A549 (cell line): ENCODE measurements around the gene STK35.

Experiments used
- CEBPB ChIP-seq, 2 experiments: fragments of >200 bp in 1 of 2; sonication (Bioruptor Twin) in 1 of 2; formaldehyde crosslinking in 1 of 2; IDR thresholded peaks; 2 replicates each; pipeline ENCODE4 v1.6.1; 2012 to 2016
- HDAC2 ChIP-seq: fragments of 200-600 bp; sonication (generic); IDR thresholded peaks from 2 replicates; pipeline ENCODE4 v1.6.1; 2016
- POLR2A ChIP-seq: IDR thresholded peaks from 2 replicates; pipeline ENCODE4 v1.6.1; 2012; ENCODE audit warnings: mild to moderate bottlenecking, low read length
- RCOR1 ChIP-seq: fragments of 150-350 bp; IDR thresholded peaks from 2 replicates; pipeline ENCODE4 v1.6.1; 2014; ENCODE audit warnings: antibody characterized with exemption, low read length, low read depth
- SREBF2 ChIP-seq: fragments of 450-650 bp; IDR thresholded peaks from 2 replicates; pipeline ENCODE4 v1.6.1; 2014; ENCODE audit warnings: mild to moderate bottlenecking, moderate library complexity
- TF ChIP-seq, protein P1 (sequence below): fragments of >200 bp; sonication (Bioruptor Twin); formaldehyde crosslinking; IDR thresholded peaks from 3 replicates; pipeline ENCODE4 v1.5.1; 2016

DNA sequence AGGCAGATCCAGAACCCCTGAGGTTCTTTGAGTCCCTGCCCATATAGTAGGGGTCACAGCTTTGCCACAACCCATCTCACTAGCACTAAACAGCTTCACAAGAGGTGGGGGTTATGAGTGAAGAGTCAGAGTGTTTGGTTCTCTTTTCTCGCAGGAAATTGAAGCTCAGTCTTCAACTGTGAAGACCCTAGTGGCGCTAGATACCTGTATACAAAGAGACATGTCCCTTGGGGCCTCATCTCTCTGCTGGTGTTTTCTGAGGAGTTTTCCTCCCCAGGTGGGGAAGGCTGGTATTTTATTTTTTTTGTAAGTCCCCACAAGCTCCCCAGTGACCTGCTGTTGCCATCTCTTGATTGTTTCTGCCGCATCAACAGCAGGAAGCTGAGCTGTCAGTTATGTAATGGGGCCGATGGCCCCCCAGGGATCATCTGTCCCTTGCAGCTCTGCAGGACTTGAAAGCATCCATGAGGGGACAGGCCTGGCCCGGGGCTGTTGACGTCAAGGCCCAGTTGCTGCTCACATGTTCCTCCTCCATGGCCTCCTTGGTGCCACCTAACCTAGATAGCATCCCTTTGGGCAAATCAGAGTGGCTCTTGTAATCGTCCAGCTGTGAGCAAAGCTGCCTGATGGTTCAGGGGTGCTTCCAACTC, 23.1 kb downstream of the STK35 start:
- TF ChIP-seq HDAC2 (no peak), RCOR1 (no peak), CEBPB (IDR thresholded peaks at IDR 0.05) (no peak), SREBF2 (no peak), POLR2A (no peak)
- TF ChIP-seq, protein P1, sequence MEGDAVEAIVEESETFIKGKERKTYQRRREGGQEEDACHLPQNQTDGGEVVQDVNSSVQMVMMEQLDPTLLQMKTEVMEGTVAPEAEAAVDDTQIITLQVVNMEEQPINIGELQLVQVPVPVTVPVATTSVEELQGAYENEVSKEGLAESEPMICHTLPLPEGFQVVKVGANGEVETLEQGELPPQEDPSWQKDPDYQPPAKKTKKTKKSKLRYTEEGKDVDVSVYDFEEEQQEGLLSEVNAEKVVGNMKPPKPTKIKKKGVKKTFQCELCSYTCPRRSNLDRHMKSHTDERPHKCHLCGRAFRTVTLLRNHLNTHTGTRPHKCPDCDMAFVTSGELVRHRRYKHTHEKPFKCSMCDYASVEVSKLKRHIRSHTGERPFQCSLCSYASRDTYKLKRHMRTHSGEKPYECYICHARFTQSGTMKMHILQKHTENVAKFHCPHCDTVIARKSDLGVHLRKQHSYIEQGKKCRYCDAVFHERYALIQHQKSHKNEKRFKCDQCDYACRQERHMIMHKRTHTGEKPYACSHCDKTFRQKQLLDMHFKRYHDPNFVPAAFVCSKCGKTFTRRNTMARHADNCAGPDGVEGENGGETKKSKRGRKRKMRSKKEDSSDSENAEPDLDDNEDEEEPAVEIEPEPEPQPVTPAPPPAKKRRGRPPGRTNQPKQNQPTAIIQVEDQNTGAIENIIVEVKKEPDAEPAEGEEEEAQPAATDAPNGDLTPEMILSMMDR = no peak
